RCC 7860 (cell line): ENCODE data around the gene UQCRFS1.
"Not testable (repeated sequence)": the region's sequence is repeated elsewhere in the genome, so short reads cannot be mapped to it uniquely, and the experiment has no call there.

ENCODE experiments used
- DNase-seq: peaks from one replicate; pipeline ENCODE4 v3.0.0-alpha.2; 2015; ENCODE audit warnings: low spot score
- FAIRE-seq: peaks from 2 replicates; lab custom pipeline; 2012; peaks lifted over from hg19 to GRCh38; lab: Jason Lieb, UNC

UQCRFS1 gene

DNA sequence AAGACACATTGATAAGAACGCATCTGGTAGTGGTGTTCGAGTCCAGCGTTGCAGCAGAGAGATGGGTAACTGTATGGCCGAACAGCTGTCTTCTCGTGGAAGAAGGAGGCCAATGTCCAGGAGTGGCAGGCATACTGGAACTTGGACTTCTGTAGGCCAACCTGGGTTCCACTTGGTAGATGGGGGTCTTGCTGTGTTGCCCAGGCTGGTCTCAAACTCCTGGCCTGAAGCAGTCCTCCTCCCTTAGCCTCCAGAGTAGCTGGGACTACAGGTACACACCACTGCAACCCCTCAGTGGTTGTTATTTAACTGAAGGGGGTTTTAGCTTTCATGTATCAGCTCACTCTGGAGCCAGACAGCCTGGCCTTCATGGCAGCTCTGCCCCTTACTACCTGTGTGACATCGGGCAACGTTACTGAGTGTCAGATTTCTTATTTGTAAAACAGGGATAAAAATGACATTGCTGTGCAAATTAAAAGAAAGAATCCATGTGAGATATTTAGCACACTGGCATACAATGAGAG lies 2.4 kb upstream of the UQCRFS1 start:
- FAIRE-seq (no peak), DNase-seq (no peak)

DNA sequence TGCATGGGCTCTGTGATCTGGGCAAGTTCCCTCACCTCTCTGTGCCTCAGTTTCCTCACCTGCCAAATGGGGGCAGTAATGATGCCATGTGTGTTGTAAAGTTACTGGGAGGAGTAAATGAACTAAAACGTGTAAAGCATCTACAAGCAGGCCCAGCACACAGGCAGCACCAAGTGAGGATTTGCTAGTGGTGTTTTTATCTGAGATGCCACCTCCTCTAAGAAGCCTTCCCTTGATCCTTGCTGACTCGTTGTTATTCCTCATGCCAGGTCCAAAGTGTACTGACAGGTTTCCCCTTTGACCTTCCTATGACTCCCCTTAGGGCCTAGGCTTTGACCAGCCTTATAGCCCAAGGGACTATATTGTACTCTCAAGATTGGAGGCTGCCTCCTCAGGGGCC lies 1.5 kb upstream of the UQCRFS1 start:
- DNase-seq, result no peak
- FAIRE-seq, result no peak

DNA sequence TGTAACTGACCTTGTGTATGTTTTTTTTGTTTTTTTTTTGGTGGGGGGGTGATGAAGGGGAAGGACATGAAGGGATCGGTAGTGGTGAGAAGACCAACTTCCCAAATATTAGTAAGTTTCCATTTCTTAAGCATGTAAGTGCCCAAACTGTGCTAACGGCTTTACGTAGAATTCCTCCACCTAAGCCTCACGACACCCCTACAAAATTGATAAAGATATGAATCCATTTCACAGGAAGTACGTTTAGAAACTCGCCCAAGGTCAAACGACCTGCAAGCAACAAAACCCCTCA lies 649 bp downstream of the UQCRFS1 start:
- FAIRE-seq, result no peak

DNA sequence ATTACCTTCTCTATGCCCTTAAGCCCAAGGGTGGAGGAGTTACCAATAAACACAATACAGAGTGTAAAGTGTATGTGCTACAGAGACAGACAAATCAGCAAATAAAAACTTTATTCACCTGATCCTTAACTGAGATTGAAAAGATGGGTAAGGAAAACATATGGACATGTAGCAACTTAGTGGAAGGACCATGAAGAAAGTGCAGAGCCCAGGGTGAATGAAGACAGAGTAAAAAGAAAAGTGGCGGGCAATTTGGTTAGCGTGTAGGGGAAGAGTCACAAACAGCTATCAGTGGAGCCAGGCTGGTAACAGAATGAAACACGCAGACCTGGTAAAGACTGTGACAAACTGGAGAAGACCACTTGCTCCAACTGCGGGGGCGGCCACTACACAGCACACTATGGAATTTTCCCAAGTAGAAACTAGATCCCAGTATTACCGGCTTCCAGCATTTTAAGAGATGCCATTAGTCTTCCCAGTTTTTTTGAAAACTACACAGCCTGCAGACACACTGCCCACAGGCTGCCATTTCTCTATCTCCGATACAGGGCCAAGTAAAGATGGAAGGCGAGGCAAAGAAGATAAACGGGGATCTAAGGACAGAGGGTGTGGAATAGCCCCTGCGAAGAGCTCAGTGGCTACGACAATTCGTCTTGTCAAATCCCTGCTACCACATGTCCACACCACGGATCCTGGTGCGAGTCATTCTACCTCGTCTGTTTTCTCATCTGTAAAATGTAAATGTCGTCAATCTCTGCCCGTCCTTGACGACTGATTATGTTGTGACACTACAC lies 1.2 kb downstream of the UQCRFS1 start:
- no peak for FAIRE-seq
- DNase-seq, result no peak

More for the DNA sequence above, 649 bp downstream of the UQCRFS1 start:
- no peak for DNase-seq

DNA sequence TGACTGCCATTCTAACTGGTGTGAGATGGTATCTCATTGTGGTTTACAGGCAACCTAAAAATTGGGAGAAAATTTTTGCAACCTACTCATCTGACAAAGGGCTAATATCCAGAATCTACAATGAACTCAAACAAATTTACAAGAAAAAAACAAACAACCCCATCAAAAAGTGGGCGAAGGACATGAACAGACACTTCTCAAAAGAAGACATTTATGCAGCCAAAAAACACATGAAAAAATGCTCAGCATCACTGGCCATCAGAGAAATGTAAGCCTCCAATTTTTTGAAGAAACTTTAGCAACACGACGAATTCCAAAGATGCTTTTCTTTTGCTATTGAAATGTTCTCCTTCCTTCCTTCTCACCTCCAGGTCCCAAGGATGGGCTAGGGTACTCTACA lies 1.9 kb downstream of the UQCRFS1 start:
- FAIRE-seq, DNase-seq: not testable (repeated sequence)

DNA sequence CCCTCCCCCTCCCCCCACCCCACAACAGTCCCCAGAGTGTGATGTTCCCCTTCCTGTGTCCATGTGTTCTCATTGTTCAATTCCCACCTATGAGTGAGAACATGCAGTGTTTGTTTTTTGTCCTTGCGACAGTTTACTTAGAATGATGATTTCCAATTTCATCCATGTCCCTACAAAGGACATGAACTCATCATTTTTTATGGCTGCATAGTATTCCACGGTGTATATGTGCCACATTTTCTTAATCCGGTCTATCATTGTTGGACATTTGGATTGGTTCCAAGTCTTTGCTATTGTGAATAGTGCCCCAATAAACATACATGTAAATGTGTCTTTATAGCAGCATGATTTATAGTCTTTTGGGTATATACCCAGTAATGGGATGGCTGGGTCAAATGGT lies 2.4 kb downstream of the UQCRFS1 start:
- DNase-seq, FAIRE-seq: not testable (repeated sequence)

DNA sequence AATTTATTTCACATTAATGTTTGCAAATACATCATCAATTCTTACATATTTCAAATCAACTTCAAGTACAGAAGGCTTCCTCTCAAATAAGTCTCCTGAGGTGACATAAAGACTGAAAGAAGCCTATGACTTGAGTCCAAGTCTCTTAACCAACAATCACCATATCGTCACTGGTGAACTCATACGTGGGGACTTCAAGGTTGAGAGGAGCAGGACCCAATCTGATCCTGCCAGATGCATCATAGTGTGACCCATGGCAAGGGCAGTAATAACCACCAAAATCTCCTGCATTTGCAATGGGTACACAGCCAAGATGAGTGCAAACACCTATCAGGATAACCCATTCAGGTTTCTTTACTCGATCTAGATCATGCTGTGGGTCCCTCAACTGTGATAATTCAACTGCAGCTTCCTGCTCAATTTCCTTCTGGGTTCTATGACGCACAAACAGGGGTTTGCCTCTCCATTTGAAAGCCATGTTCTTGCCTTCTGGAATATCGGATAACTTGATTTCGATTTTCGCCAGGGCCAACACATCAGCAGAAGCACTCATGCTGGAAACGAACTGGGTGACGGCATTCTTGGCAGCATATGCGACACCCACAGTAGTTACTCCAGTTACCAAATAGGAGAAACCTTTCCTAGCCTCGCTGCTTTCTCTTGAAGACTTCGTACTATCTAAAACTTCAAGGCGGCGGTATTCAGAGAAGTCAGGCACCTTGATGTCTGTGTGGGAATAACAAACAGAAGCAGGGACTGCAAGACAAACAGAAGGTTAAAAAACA lies 5.4 kb downstream of the UQCRFS1 start:
- DNase-seq, FAIRE-seq: not testable (repeated sequence)

DNA sequence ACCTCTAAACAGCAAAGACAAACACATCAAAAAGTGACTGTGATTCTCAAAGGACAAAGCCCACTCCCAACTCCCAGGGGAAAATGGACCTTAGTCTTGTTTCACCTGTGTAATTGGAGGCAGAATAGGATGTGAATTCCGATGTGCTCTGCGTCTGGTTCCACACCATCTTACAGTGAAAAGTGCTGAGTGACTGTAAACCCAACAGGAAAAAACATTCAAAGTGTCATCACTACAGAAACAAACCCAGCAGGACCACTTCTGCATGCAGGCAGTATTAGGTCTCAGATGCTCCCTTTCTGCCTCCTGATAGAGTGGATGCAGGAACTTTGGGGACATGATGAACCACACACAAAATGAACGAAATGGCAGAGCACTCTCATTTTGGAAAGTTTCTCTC lies 6.5 kb downstream of the UQCRFS1 start:
- FAIRE-seq (no peak), DNase-seq (no peak)

DNA sequence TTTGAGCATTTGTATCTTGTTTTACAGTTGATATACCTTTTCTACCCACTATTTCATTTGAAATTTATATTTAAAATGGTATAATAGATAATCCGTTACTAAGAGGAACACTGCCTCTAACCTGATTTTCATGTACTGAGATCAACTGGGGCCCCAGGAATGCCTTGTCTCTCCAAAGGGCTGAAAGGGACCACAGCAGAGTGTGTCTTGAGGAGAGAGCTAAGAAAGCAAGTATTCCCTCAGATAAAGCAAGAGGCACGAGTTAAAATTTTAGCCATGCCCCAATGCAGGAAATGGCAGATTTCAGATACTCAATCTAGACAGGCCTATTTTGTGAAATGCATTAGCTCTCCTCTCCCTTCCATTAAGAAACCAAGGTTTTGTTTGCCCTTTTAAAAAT lies 10.7 kb downstream of the UQCRFS1 start:
- DNase-seq (no peak), FAIRE-seq (no peak)

DNA sequence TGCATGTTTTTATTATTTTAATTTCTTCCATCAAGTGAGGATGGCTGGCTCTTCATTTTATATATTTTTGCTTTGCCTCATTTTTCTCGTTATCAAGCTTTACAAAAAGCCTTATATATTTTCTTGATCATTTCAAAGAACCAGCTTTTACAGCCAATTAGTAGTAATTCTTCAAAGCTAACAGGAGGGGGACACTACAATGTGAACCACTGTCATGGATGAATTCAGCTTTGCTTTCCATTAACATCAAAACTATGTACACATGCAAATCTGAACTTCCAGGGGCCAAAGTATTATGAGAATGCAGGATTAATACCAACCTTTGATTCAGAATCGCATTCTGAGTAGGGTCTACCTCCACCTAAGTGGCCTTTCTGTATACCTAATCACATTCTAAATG lies 11.1 kb downstream of the UQCRFS1 start:
- FAIRE-seq, result no peak
- no peak for DNase-seq

DNA sequence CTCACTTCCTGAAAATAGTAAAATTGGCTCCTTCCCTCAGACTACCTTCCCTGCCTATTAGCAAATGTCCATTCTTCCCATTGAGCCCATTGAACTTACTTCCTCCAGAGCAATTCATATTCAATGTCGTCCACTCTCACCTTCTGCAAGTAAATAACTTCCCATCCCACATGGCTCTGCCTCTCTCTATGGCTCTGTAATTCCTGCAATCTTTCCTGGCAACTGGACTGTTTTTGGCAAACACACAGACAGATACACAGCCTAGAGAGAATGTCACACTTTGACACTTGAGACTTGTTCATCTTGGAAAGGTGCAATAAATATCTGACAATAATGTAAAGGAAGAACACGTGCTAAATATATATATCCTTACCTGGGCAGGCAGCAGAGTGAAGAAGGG lies 18.3 kb downstream of the UQCRFS1 start:
- DNase-seq (no peak), FAIRE-seq (no peak)

DNA sequence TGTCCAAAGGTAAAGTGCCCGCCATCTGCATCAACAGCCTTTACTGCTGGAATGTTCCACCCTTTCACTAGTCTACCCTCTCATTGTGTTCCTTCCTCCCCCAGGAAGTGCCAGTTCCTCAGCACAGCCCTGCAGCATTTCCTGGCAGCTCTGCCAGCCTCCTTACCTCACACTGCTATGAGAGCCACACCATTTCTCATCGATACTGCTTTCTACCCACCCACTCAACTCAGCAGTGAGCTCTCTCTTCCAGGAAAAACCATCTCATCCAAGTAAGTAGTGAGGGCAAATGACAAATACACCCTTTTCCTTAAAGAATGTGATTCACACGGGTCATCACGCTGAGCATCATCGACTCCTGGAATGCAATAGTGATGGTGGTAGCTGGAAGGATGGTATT lies 19.8 kb downstream of the UQCRFS1 start:
- no peak for DNase-seq
- FAIRE-seq, result no peak

DNA sequence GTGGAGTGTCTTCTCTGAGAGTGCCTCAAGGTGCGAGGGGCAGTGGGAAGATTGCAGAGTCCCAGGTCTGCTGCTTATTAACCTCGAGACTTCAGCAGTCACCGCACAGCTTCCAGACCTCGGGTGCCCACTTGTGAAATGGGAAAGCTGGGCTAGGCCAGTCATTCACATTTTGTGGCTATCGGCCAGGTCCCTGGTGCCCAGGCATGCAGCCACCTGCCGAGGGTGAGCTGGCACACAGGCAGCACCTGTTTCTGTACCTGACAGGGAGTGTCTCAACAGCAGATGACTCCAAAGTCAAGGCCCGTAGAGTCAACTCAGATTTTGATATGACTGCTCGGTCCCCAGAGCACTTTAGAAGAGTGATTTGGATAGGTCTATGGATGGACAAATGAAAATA lies 21.9 kb downstream of the UQCRFS1 start:
- DNase-seq (no peak), FAIRE-seq (no peak)

DNA sequence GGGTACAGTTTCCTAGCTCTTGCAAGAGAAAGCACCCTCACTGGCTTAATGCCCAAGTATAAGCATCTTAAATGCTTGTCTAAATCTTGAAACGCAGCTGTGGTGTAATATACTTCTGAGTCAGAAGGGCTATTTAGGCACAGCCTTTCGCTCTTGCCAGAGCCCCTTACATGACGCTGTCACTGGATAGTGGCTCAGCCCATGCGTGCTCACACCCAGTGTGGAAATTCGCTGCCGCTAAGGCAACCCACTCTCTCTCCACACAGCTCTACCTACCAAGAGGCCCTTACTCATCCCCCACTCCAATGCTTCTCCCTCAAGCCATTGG lies 24.0 kb downstream of the UQCRFS1 start:
- DNase-seq (no peak), FAIRE-seq (no peak)

DNA sequence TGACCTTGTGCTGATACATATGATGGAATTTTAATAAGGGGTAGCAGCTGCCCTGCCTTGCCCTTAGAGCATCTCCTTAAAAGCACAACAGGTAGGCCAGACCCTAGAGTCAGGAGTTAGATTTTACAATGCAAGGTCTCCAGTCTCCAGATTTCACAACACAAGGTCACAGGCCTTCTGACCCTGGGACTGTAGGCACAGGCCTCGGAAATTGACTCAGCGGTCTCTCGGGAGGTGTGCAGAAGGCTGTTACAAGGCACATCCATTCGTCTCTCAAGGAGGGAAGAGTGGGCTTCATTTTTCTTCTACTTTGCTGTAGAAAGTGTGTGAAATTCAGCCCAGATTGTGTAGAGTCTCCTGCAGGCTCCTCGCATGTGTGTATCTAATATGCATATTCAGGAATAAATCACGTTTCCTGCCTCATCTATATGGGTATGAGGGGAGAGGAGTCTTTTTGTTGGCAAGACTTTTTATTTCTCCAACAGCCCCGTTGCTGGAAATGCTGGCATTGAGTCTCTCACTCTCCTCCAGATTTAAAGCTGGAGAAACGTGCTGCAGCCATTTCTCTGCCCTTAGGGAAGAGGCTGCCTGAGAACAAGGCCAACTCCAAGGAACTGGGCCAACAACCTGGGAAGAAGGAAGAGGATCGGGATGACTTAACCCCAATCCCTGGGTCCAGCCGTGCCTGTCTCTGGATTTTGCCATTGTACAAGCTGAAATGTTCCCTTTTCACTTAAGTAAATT lies 24.5 kb downstream of the UQCRFS1 start:
- FAIRE-seq (no peak), DNase-seq (no peak)

DNA sequence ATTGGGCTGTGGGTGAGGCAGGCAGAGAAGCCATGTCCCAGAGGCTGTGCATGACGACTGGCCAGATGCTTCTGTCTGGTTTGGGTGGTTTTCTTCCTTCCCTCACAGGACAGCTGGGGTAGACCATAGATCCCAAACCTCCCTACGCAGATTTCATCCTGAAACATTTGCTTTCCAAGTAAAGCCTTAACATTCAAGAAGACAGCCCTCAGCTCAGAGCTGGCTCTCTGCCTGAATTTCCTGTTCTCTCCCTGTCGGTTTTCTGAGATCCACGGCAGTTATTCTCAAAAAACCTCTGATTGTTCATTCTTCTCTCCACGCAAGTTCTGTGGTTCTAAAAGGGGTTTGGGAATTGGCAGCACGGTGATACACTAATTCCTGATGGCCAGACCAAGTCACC lies 25.3 kb downstream of the UQCRFS1 start:
- no peak for FAIRE-seq

DNA sequence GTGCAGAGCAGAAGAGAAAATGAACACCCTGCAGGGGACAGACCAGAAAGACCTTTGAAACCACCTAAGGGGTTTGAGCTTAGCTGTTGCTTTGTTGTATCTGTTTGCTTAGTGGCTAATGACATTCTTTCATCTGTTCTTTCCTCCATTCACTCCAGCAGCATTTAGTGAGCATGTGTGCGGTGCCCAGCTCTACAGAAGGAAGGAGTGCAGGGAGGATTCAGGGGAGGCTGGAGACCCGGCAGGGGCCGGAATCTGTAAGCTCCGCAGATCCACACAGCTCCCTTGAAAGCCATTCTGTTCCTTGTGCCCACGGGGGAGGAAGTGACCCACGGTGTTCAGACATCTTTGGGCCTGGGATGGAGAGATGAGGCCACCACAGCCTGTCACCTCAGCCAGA lies 27.5 kb downstream of the UQCRFS1 start:
- FAIRE-seq (no peak), DNase-seq (no peak)

More for the DNA sequence above, 25.3 kb downstream of the UQCRFS1 start:
- no peak for DNase-seq

DNA sequence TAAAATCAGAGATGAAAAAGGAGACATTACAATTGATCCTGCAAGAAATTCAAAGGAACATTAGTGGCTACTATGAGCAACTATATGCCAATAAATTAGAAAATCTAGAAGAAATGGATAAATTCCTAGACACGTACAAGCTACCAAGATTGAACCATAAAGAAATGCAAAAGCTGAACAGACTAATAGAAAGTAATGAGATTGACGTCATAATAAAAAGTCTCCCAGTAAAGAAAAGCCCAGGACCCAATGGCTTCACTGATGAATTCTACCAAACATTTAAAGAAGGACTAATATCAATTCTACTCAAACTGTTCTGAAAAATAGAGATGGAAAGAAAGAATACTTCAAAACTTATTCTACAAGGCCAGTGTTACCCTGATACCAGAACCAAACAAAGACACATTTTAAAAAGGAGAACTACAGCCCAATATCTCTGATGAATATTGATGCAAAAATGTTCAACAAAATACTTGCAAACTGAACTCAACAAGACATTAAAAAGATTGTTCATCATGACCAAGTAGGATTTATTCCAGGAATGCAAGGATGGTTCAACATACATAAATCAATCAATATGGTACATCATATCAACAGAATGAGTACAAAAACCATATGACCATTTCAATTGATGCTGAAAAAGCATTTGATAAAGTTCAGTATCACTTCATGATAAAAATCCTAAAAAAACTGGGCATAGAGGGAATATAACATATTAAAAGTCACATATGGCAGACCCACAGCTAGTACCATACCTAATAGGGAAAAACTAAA lies 35.8 kb downstream of the UQCRFS1 start:
- no peak for DNase-seq
- FAIRE-seq, result no peak

DNA sequence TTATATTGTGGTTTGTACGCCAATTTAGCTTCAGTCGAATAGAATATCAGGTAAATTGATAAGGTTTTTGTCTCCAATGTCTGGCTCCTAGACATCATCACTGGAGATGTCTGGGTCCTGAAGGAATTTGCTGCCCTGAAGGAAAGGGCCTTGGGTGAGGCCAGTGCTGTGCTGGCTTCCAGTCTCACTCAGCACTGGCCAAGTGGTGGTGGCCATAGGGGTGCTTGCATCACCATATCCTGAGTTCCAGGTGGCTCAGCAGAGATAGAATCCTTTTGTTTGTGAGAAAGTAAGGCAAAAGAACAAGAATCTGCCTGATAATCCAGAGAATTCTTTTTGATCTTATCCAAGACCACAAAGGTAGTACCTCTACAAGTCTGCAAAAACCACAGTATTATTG lies 39.1 kb downstream of the UQCRFS1 start:
- FAIRE-seq, result no peak
- DNase-seq, result no peak

DNA sequence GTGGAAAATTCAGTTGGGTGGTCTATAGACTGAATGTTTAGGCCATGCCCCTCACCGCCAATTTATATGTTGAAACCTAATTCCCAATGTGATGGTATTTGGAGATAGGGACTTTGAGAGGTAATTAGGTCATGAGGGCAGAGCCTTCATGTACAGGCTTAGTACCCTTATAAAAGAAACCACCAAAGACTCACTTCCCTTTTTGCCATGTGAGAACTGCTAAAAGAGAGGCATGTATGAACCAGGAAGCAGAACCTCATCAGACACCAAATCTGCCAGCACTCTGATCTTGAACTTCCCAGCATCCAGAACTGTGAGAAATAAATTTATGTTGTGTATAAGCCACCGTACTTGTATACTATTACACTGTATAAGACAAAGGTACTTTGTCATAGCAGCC lies 40.6 kb downstream of the UQCRFS1 start:
- DNase-seq, result no peak
- FAIRE-seq, result no peak

DNA sequence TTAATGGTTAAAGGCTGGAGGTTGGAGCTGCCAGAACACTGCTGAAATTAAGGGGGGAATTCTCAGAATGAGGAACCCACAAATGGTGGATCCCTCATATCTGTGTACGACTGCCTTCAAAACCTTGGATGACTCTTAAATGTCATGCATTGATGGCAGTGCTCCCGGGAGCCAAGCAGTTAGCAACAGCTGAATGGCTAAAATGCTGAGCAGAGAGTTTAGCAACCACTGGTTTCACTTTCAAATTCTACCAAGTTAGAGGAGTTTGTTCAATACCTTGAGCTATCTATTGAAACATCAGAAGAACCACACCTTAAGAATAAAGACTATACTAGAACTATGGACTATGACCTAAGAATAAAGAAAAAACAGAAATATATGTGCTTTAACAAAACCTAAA lies 41.4 kb downstream of the UQCRFS1 start:
- no peak for FAIRE-seq
- no peak for DNase-seq
